Activated CD4-positive, alpha-beta memory T cell treated with anti-CD3 and anti-CD28 coated beads, Interleukin-2, amount 10 ng/mL, durations not matched to agents 7 days and 5 days (primary cell): ENCODE results near the gene EPO. TPM values are rescaled to one million over a fixed set of nuclear protein-coding genes. Genes with fewer than 3 reads are reported as not detected.

Experiments used
- CTCF ChIA-PET: fragments of 350-600 bp; sonication (Branson Sonifier 250); formaldehyde crosslinking; loops from one replicate; lab custom pipeline; 2021; ENCODE audit warnings: antibody characterized with exemption, inconsistent platforms; lab: Charles Lee
- POLR2A ChIA-PET: fragments of 350-600 bp; sonication (Branson Sonifier 250); formaldehyde crosslinking; loops from one replicate; lab custom pipeline; 2021; ENCODE audit warnings: antibody characterized with exemption; lab: Charles Lee
- DNase-seq: peaks from one replicate; pipeline ENCODE4 v3.0.0-alpha.2; 2020
- H3K27ac Mint-ChIP-seq: one replicate; pipeline ENCODE4 v1.8.0; 2021; ENCODE audit warnings: mild to moderate bottlenecking, mixed read lengths
- H3K27me3 Mint-ChIP-seq: one replicate; pipeline ENCODE4 v1.8.0; 2021; ENCODE audit warnings: mixed read lengths
- H3K36me3 Mint-ChIP-seq: one replicate; pipeline ENCODE4 v1.8.0; 2021; ENCODE audit warnings: low read depth, mixed read lengths
- H3K4me1 Mint-ChIP-seq: one replicate; pipeline ENCODE4 v1.8.0; 2021; ENCODE audit warnings: mixed read lengths
- H3K4me3 Mint-ChIP-seq: one replicate; pipeline ENCODE4 v1.8.0; 2021; ENCODE audit warnings: mild to moderate bottlenecking, mixed read lengths
- H3K9me3 Mint-ChIP-seq: one replicate; pipeline ENCODE4 v1.8.0; 2021; ENCODE audit warnings: mixed read lengths
- total RNA-seq, 2 experiments: library from RNA; stranded (reverse); gene quantifications; one replicate each; pipeline ENCODE4 v1.2.3, GENCODE V29; 2021

The EPO gene
- total RNA-seq, 2 experiments from 2014 or later: not detected

DNA sequence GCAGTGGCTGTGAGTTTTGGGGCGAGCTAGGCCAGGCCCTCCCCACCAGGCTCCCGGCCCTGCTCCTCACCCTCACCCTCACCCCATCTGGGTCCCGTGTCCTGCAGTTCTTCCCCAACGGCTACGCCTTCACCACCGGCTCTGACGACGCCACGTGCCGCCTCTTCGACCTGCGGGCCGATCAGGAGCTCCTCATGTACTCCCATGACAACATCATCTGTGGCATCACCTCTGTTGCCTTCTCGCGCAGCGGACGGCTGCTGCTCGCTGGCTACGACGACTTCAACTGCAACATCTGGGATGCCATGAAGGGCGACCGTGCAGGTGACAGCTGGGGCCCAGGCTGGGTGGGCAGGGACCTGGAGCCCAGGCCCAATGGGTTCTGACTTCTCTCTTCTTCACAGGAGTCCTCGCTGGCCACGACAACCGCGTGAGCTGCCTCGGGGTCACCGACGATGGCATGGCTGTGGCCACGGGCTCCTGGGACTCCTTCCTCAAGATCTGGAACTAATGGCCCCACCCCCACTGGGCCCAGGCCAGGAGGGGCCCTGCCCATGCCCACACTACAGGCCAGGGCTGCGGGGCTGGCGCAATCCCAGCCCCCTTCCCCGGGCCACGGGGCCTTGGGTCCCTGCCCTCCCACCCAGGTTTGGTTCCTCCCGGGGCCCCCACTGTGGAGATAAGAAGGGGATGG, 41.8 kb upstream of the EPO start:
- H3K27ac Mint-ChIP-seq: peak overlapping the region; percentile 71
- ChIA-PET CTCF (interaction anchor here (3.9 kb wide), 1 partner anchor 14 kb away, joined by 23 read pairs; no protein-coding TSS in a partner anchor), POLR2A (interaction anchor here (0.9 to 1.6 kb wide), 4 partner anchors 21 to 73 kb away, joined by 3 to 7 read pairs (median 4); partner anchors contain the start of gene MOSPD3)
- H3K9me3 Mint-ChIP-seq: no peaks in the 10 kb centered on the region
- H3K4me3 Mint-ChIP-seq: no peak overlapping the region
- no peak for DNase-seq
- no peaks in the 10 kb centered on the region for H3K27me3 Mint-ChIP-seq
- peaks cover 36% of the 10 kb centered on the region for H3K4me1 Mint-ChIP-seq
- peaks cover 54% of the 10 kb centered on the region for H3K36me3 Mint-ChIP-seq

- DNase-seq: no peak
- POLR2A ChIA-PET: interaction anchor here (1.0 to 5.4 kb wide), 6 partner anchors 13 to 111 kb away, joined by 3 to 51 read pairs (median 6); partner anchors contain the start of genes GIGYF1 and POP7
- no peak overlapping the region for H3K27ac Mint-ChIP-seq
- no peaks in the 10 kb centered on the region for H3K27me3 Mint-ChIP-seq
- peaks cover 36% of the 10 kb centered on the region for H3K4me1 Mint-ChIP-seq
- peaks cover 50% of the 10 kb centered on the region for H3K36me3 Mint-ChIP-seq
- no peak overlapping the region for H3K4me3 Mint-ChIP-seq
- H3K9me3 Mint-ChIP-seq: no peaks in the 10 kb centered on the region
- CTCF ChIA-PET: interaction anchor here (1.2 to 2.0 kb wide), 3 partner anchors 11 to 130 kb away, joined by 5 to 8 read pairs (median 5); partner anchors contain the start of gene POP7
Observed at GRCh38 chr7:100679129-100679926, 40.9 kb upstream of the EPO start.

DNA sequence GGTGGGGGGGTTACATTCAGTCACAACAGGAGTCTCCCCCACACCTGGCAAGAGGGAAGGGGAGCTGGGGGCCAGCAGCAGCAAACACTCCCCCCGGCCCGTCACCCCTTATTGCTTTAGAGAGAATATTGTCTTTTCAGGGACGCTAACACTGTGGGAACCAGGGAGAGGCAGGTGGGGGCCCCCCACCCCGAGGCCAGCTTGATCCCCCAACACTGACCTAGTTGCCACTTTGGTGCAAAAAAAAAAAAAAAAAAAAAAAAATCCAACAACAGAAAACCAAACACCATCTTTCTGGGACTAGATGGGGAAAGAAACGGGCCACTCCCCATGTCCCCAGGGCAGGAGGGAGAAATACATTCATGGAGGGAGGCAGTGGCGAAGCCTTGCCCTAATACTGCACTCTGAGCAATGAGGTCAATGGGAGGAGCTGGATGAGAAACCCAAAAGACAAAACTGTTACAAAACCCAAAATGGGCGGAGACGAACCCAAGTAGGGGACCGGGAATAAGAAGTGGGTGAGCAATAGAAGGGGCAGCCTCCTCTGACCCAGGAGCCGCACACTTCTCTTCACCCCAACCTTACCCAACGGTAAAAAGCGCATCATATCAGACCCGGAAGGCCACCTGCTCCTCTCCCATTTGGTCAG, 40.2 kb upstream of the EPO start:
- no peaks in the 10 kb centered on the region for H3K27me3 Mint-ChIP-seq
- H3K36me3 Mint-ChIP-seq: peaks cover 45% of the 10 kb centered on the region
- peak overlapping the region; percentile 31 for H3K27ac Mint-ChIP-seq
- DNase-seq: no peak
- CTCF ChIA-PET: interaction anchor here (1.1 to 2.0 kb wide), 5 partner anchors 10 to 131 kb away, joined by 3 to 8 read pairs (median 5); partner anchors contain the start of genes MOSPD3 and POP7
- POLR2A ChIA-PET: interaction anchor here (1.0 to 5.4 kb wide), 8 partner anchors 12 to 172 kb away, joined by 3 to 51 read pairs (median 7); partner anchors contain the start of genes FBXO24, GIGYF1, LRCH4 and MOSPD3
- H3K4me1 Mint-ChIP-seq: peaks cover 36% of the 10 kb centered on the region
- no peaks in the 10 kb centered on the region for H3K9me3 Mint-ChIP-seq
- H3K4me3 Mint-ChIP-seq: no peak overlapping the region

DNA sequence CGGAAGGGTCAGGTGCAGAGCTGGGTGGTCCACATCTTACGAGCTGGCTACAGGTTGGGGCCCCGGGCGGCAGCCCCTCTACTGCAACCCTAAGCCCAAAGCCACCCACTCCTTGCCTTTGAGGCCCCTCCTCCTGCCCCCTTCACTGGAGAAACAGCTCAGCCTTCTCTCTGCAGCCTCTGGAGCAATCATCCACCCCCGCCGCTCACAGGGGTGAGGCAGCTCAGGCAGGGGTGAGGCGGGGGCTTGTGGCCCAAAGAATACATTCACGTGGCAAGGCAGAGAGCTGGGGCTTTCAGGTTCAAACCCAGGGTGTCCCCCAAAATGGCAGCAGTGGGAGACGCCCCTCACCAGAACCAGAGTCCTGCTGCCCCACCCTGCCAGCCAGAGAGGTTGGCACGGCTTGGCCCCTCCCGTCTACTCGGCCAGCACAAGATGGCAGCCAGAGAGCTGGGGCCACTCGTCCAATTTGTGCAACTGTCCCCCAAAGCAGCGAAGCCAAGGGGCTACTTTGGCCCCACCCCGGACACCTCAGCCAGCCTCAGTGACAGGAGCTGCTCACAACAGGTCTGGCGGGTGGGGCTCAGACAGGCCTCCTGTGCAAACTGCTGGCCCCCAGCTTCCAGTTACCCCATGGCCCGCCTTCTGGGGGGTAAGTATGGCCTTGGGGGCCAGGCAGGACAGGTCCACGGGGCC, 39.5 kb upstream of the EPO start:
- no peak overlapping the region for H3K4me3 Mint-ChIP-seq
- ChIA-PET CTCF (interaction anchor here (1.1 to 2.0 kb wide), 4 partner anchors 10 to 75 kb away, joined by 3 to 8 read pairs (median 4); partner anchors contain the start of genes MOSPD3 and POP7), POLR2A (interaction anchor here (1.0 to 5.4 kb wide), 8 partner anchors 11 to 172 kb away, joined by 3 to 51 read pairs (median 7); partner anchors contain the start of genes FBXO24, GIGYF1, LRCH4 and MOSPD3)
- no peak for DNase-seq
- H3K9me3 Mint-ChIP-seq: no peaks in the 10 kb centered on the region
- H3K36me3 Mint-ChIP-seq: peaks cover 49% of the 10 kb centered on the region
- H3K4me1 Mint-ChIP-seq: peaks cover 36% of the 10 kb centered on the region
- no peaks in the 10 kb centered on the region for H3K27me3 Mint-ChIP-seq
- H3K27ac Mint-ChIP-seq: peak overlapping the region; percentile 31

- no peaks in the 10 kb centered on the region for H3K9me3 Mint-ChIP-seq
- peaks cover 45% of the 10 kb centered on the region for H3K36me3 Mint-ChIP-seq
- peaks cover 32% of the 10 kb centered on the region for H3K4me1 Mint-ChIP-seq
- H3K4me3 Mint-ChIP-seq: no peak overlapping the region
- DNase-seq: no peak
- no peaks in the 10 kb centered on the region for H3K27me3 Mint-ChIP-seq
- ChIA-PET POLR2A (interaction anchor here (1.3 to 5.4 kb wide), 6 partner anchors 10 to 171 kb away, joined by 3 to 51 read pairs (median 8); partner anchors contain the start of genes FBXO24, GIGYF1, LRCH4 and MOSPD3), CTCF (interaction anchor here (1.4 to 2.0 kb wide), 2 partner anchors 24 to 69 kb away, joined by 4 to 8 read pairs; partner anchors contain the start of genes MOSPD3 and POP7)
- H3K27ac Mint-ChIP-seq: peak overlapping the region; percentile 21
Observed at GRCh38 chr7:100681491-100682227, 38.6 kb upstream of the EPO start.

DNA sequence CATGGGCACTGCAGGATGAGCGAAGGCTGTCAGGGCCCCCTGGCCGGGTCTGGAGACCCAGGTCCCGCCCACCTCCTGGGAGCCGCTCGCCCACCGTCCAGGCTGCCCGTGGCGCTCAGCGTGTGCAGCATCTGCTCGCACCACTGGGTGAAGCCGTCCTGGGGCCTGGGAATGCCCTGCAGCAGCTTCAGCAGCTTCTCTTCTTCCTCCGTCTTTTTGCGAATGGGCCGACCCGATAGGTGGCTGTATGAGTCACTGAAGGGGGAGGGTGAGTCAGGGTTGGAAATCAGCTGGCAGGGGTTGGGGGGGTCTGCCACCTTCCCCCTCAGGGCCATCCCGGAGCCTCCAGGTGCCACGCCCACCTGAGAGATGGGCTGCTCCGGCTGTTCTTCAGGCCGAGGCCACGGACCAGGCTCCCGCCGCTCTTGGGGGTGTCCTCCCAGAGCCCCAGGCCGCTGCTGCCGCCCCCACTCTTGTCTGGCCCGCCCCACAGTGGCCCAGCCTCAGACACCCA, 38.0 kb upstream of the EPO start:
- no peaks in the 10 kb centered on the region for H3K27me3 Mint-ChIP-seq
- H3K4me3 Mint-ChIP-seq: no peak overlapping the region
- no peaks in the 10 kb centered on the region for H3K9me3 Mint-ChIP-seq
- POLR2A ChIA-PET: interaction anchor here (0.8 to 5.4 kb wide), 8 partner anchors 10 to 98 kb away, joined by 3 to 51 read pairs (median 7); partner anchors contain the start of genes FBXO24, GIGYF1, LRCH4 and MOSPD3
- H3K36me3 Mint-ChIP-seq: peaks cover 42% of the 10 kb centered on the region
- no peak for DNase-seq
- H3K27ac Mint-ChIP-seq: no peak overlapping the region
- CTCF ChIA-PET: interaction anchor here (1.7 kb wide), 1 partner anchor 23 kb away, joined by 7 read pairs; the partner anchor contains the start of gene POP7
- H3K4me1 Mint-ChIP-seq: peaks cover 27% of the 10 kb centered on the region

DNA sequence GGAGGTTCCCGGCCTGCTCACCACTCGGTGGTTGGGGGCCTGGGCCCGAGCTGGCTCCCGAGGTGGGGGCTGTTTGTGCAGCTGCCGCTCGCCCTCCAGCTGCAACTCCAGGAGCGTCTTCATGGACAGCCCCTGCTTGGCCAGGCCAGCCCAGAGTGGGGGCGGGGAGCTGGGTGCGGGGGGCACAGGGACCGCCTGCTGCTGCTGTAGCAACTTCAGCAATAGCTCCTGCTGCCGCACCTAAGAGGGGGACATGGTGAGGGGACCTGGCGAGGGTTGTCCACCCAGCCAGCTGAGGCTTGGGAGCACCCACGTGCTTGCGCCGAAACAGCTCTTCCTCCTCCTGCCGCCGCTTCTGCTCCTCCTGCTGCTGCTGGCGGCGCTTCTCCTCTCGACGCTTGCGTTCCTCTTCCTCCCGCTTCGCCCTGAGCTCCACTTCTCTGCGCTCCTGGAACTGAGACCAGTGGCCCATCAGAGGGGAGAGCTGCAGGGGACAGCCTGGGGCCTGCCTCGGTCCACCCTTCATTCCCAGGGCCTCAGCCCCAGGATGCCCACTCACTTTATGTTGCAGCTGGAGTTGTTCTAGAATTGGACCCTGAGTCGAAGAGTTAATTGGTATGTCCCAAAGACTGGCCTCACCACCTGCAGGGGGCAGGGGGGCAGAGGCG, 37.1 kb upstream of the EPO start:
- H3K9me3 Mint-ChIP-seq: no peaks in the 10 kb centered on the region
- no peaks in the 10 kb centered on the region for H3K27me3 Mint-ChIP-seq
- ChIA-PET POLR2A (interaction anchor here (0.7 to 5.4 kb wide), 8 partner anchors 9 to 111 kb away, joined by 3 to 51 read pairs (median 3); partner anchors contain the start of genes GIGYF1 and MOSPD3), CTCF (interaction anchor here (0.8 to 1.7 kb wide), 4 partner anchors 9 to 49 kb away, joined by 3 to 7 read pairs (median 4); partner anchors contain the start of genes GIGYF1 and POP7)
- H3K36me3 Mint-ChIP-seq: peaks cover 42% of the 10 kb centered on the region
- no peak overlapping the region for H3K4me3 Mint-ChIP-seq
- H3K27ac Mint-ChIP-seq: no peak overlapping the region
- H3K4me1 Mint-ChIP-seq: peaks cover 25% of the 10 kb centered on the region
- DNase-seq: no peak

- H3K36me3 Mint-ChIP-seq: peaks cover 43% of the 10 kb centered on the region
- H3K4me1 Mint-ChIP-seq: peaks cover 24% of the 10 kb centered on the region
- POLR2A ChIA-PET: interaction anchor here (0.7 to 5.4 kb wide), 6 partner anchors 8 to 111 kb away, joined by 3 to 51 read pairs (median 3); partner anchors contain the start of gene GIGYF1
- H3K9me3 Mint-ChIP-seq: no peaks in the 10 kb centered on the region
- no peak overlapping the region for H3K4me3 Mint-ChIP-seq
- DNase-seq: no peak
- CTCF ChIA-PET: interaction anchor here (1.1 to 1.7 kb wide), 3 partner anchors 8 to 22 kb away, joined by 3 to 7 read pairs (median 4); partner anchors contain the start of genes GIGYF1 and POP7
- H3K27ac Mint-ChIP-seq: no peak overlapping the region
- no peaks in the 10 kb centered on the region for H3K27me3 Mint-ChIP-seq
Observed at GRCh38 chr7:100683659-100684533, 36.4 kb upstream of the EPO start.

- no peak overlapping the region for H3K27ac Mint-ChIP-seq
- ChIA-PET POLR2A (interaction anchor here (0.8 to 0.9 kb wide), 2 partner anchors 12 to 21 kb away, joined by 3 to 4 read pairs; partner anchors contain the start of gene POP7), CTCF (no interaction called here)
- no peak overlapping the region for H3K4me3 Mint-ChIP-seq
- no peak for DNase-seq
- H3K36me3 Mint-ChIP-seq: peaks cover 41% of the 10 kb centered on the region
- peaks cover 23% of the 10 kb centered on the region for H3K4me1 Mint-ChIP-seq
- no peaks in the 10 kb centered on the region for H3K9me3 Mint-ChIP-seq
- H3K27me3 Mint-ChIP-seq: no peaks in the 10 kb centered on the region
Observed at GRCh38 chr7:100684534-100685042, 35.7 kb upstream of the EPO start.
